Stimulated activated CD4-positive, alpha-beta T cell treated with anti-CD3 and anti-CD28 coated beads, Interleukin-12 subunit alpha, Interleukin-12 subunit beta, amount 100 ng/mL, for 24 hours (primary cell): Measurements from ENCODE around the gene PLEKHN1.
"Not testable (repeated sequence)": the region's sequence is repeated elsewhere in the genome, so short reads cannot be mapped to it uniquely, and the experiment has no call there.

Source experiments
- DNase-seq, 2 experiments: peaks; one replicate each; pipeline ENCODE4 v3.0.0-alpha.2; 2020; ENCODE audit warnings: low read depth in 2 of 2

The PLEKHN1 gene

GRCh38 chr1:1006305-1007159 lies 40.2 kb downstream of the PLEKHN1 start:
- no peak for DNase-seq

- not testable (repeated sequence) for DNase-seq
These were observed 43.8 kb downstream of the PLEKHN1 start for GRCh38 chr1:1010131-1010530.

GRCh38 chr1:1011396-1011949 lies 45.2 kb downstream of the PLEKHN1 start:
- DNase-seq, result no peak

GRCh38 chr1:1012736-1013104 lies 46.4 kb downstream of the PLEKHN1 start:
- not testable (repeated sequence) for DNase-seq

GRCh38 chr1:1013105-1013921 lies 47.0 kb downstream of the PLEKHN1 start, which contains the start of gene ISG15:
Gene ISG15 (plus strand): TSS chr1:1013497. CDS start chr1:1013574, 77 bp downstream.
- DNase-seq, result peak; percentile 72 to 75

GRCh38 chr1:1013922-1014648 lies 47.8 kb downstream of the PLEKHN1 start:
- no peak for DNase-seq

- no peak for DNase-seq
These were observed 48.8 kb downstream of the PLEKHN1 start for GRCh38 chr1:1014799-1015681.

- not testable (repeated sequence) for DNase-seq
These were observed 51.4 kb downstream of the PLEKHN1 start for GRCh38 chr1:1017397-1018320.

- DNase-seq, result not testable (repeated sequence)
These were observed 52.0 kb downstream of the PLEKHN1 start for GRCh38 chr1:1018321-1018685.

- DNase-seq, result peak; percentile 53 to 69
These were observed 53.1 kb downstream of the PLEKHN1 start for GRCh38 chr1:1019122-1019999.

- no peak for DNase-seq
These were observed 53.7 kb downstream of the PLEKHN1 start, which contains the start of gene AGRN for GRCh38 chr1:1020000-1020404. Gene AGRN (plus strand): TSS chr1:1020120. CDS start chr1:1020173, 53 bp downstream.

GRCh38 chr1:1020415-1021009 lies 54.2 kb downstream of the PLEKHN1 start:
- no peak for DNase-seq

GRCh38 chr1:1021010-1021919 lies 55.0 kb downstream of the PLEKHN1 start:
- DNase-seq, result no peak

- no peak for DNase-seq
These were observed 55.6 kb downstream of the PLEKHN1 start for GRCh38 chr1:1021920-1022259.

- no peak for DNase-seq
These were observed 56.2 kb downstream of the PLEKHN1 start for GRCh38 chr1:1022302-1023009.

- no peak for DNase-seq
These were observed 57.4 kb downstream of the PLEKHN1 start for GRCh38 chr1:1023700-1024099.
